Measurements from ENCODE around the gene TCF7L1. TPM values are rescaled to one million over a fixed set of nuclear protein-coding genes. Genes with fewer than 3 reads are reported as not detected.

The TCF7L1 gene
- total RNA-seq, 1 donor from 2014 or later, result 62.7 TPM

- Mint-ChIP-seq H3K36me3 (ENCODE audit: insufficient read depth) (peaks cover 24% of the 10 kb centered on the region), H3K9me3 (ENCODE audit: low read depth) (no peaks in the 10 kb centered on the region), H3K4me3 (ENCODE audit: low read depth) (peak overlapping the region; percentile 29), H3K4me1 (ENCODE audit: low read depth) (peaks cover 28% of the 10 kb centered on the region), H3K27ac (no peak overlapping the region), H3K27me3 (no peaks in the 10 kb centered on the region)
- DNase-seq (ENCODE audit: low spot score, unreplicated experiment), result no peak
- TF ChIP-seq CTCF (IDR thresholded peaks at IDR 0.05; ENCODE audit: unreplicated experiment), result no peak
Measured at GRCh38 chr2:85137156-85137555, 4.0 kb downstream of the TCF7L1 start.

- no peak for TF ChIP-seq CTCF (IDR thresholded peaks at IDR 0.05; ENCODE audit: unreplicated experiment)
- Mint-ChIP-seq H3K27me3 (no peaks in the 10 kb centered on the region), H3K4me3 (ENCODE audit: low read depth) (peak overlapping the region; percentile 22), H3K9me3 (ENCODE audit: low read depth) (no peaks in the 10 kb centered on the region), H3K4me1 (ENCODE audit: low read depth) (peaks cover 43% of the 10 kb centered on the region), H3K36me3 (ENCODE audit: insufficient read depth) (peaks cover 25% of the 10 kb centered on the region), H3K27ac (peak overlapping the region; percentile 92)
- DNase-seq (ENCODE audit: low spot score, unreplicated experiment), result no peak
Measured at GRCh38 chr2:85143463-85144082, 10.4 kb downstream of the TCF7L1 start.

- H3K9me3 Mint-ChIP-seq (ENCODE audit: low read depth), result no peaks in the 10 kb centered on the region
- no peak overlapping the region for H3K4me3 Mint-ChIP-seq (ENCODE audit: low read depth)
- TF ChIP-seq CTCF (IDR thresholded peaks at IDR 0.05; ENCODE audit: unreplicated experiment), result no peak
- no peak for DNase-seq (ENCODE audit: low spot score, unreplicated experiment)
- H3K27me3 Mint-ChIP-seq, result no peaks in the 10 kb centered on the region
- H3K36me3 Mint-ChIP-seq (ENCODE audit: insufficient read depth), result peaks cover 19% of the 10 kb centered on the region
- H3K4me1 Mint-ChIP-seq (ENCODE audit: low read depth), result peaks cover 42% of the 10 kb centered on the region
- no peak overlapping the region for H3K27ac Mint-ChIP-seq
Measured at GRCh38 chr2:85145116-85145820, 12.1 kb downstream of the TCF7L1 start.

- Mint-ChIP-seq H3K36me3 (ENCODE audit: insufficient read depth) (peaks cover 10% of the 10 kb centered on the region), H3K4me3 (ENCODE audit: low read depth) (no peak overlapping the region), H3K27ac (no peak overlapping the region), H3K27me3 (no peaks in the 10 kb centered on the region), H3K9me3 (ENCODE audit: low read depth) (no peaks in the 10 kb centered on the region), H3K4me1 (ENCODE audit: low read depth) (peaks cover 33% of the 10 kb centered on the region)
- no peak for DNase-seq (ENCODE audit: low spot score, unreplicated experiment)
- no peak for TF ChIP-seq CTCF (IDR thresholded peaks at IDR 0.05; ENCODE audit: unreplicated experiment)
Measured at GRCh38 chr2:85148190-85148589, 15.0 kb downstream of the TCF7L1 start.

GRCh38 chr2:85151026-85151425 is 17.8 kb downstream of the TCF7L1 start:
- Mint-ChIP-seq H3K4me1 (ENCODE audit: low read depth) (peaks cover 26% of the 10 kb centered on the region), H3K36me3 (ENCODE audit: insufficient read depth) (peaks cover 10% of the 10 kb centered on the region), H3K27ac (no peak overlapping the region), H3K4me3 (ENCODE audit: low read depth) (no peak overlapping the region), H3K9me3 (ENCODE audit: low read depth) (no peaks in the 10 kb centered on the region), H3K27me3 (no peaks in the 10 kb centered on the region)
- TF ChIP-seq CTCF (IDR thresholded peaks at IDR 0.05; ENCODE audit: unreplicated experiment), result no peak
- no peak for DNase-seq (ENCODE audit: low spot score, unreplicated experiment)

All from progenitor cell of endocrine pancreas (in vitro differentiated cells).